ENCODE results near the gene DPP4.

DNA sequence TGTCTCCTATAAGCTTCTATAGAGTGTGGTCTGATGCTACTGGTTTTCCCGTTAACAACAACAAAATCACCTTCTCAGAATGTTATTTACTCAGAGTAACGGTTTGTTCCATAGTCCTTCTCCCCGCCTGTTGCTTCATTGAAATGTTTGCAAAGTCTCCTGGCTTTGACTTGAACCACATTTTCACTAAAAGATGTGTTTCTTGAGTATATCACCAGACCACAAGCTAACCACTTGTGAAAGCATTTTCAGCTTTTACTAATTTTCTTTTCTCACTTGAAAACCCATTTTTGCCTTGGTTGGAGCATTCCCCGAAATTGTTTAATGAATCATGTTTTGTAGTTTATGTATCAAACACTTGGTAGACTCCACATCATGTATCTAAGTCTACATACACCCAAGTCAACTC is 121.2 kb downstream of the DPP4 start:
- TF ChIP-seq, protein P1, sequence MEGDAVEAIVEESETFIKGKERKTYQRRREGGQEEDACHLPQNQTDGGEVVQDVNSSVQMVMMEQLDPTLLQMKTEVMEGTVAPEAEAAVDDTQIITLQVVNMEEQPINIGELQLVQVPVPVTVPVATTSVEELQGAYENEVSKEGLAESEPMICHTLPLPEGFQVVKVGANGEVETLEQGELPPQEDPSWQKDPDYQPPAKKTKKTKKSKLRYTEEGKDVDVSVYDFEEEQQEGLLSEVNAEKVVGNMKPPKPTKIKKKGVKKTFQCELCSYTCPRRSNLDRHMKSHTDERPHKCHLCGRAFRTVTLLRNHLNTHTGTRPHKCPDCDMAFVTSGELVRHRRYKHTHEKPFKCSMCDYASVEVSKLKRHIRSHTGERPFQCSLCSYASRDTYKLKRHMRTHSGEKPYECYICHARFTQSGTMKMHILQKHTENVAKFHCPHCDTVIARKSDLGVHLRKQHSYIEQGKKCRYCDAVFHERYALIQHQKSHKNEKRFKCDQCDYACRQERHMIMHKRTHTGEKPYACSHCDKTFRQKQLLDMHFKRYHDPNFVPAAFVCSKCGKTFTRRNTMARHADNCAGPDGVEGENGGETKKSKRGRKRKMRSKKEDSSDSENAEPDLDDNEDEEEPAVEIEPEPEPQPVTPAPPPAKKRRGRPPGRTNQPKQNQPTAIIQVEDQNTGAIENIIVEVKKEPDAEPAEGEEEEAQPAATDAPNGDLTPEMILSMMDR (conservative IDR thresholded peaks at IDR 0.05; ENCODE audit: low read length): no peak
- no peak for TF ChIP-seq EZH2phosphoT487 (IDR thresholded peaks at IDR 0.05; ENCODE audit: borderline replicate concordance, low read depth, low read length)

Data from OCI-LY7 (cell line).